Measurements from ENCODE around the gene IFT52.
"Not testable (repeated sequence)": the region's sequence is repeated elsewhere in the genome, so short reads cannot be mapped to it uniquely, and the experiment has no call there.

- TF ChIP-seq CTCF, POLR2A (IDR thresholded peaks at IDR 0.05): not testable (repeated sequence)
These were observed 61.0 kb downstream of the IFT52 start for GRCh38 chr20:43651650-43652184.

All from heart left ventricle (tissue), 13 donors.